Endometrial microvascular endothelial cells (primary cell): Measurements from ENCODE around the gene HEMGN. TPM values are rescaled to one million over a fixed set of nuclear protein-coding genes. Genes with fewer than 3 reads are reported as not detected.

ENCODE experiments used
- in situ Hi-C: cut with HindIII; loops from 2 replicates; pipeline ENCODE4 v1.10.0; 2017; ENCODE audit warnings: low sequenced_read_pairs, low pct_unique_long_range_greater_than_20kb; ENCODE audit errors: inconsistent ontology term
- total RNA-seq: library from RNA; depleted of rRNA; stranded (reverse); fragments of >200 nt; gene quantifications from one replicate; pipeline ENCODE4 v1.2.3, GENCODE V29; 2015; ENCODE audit errors: inconsistent ontology term

HEMGN gene
- total RNA-seq, 1 donor from 2014 or later: not detected

DNA sequence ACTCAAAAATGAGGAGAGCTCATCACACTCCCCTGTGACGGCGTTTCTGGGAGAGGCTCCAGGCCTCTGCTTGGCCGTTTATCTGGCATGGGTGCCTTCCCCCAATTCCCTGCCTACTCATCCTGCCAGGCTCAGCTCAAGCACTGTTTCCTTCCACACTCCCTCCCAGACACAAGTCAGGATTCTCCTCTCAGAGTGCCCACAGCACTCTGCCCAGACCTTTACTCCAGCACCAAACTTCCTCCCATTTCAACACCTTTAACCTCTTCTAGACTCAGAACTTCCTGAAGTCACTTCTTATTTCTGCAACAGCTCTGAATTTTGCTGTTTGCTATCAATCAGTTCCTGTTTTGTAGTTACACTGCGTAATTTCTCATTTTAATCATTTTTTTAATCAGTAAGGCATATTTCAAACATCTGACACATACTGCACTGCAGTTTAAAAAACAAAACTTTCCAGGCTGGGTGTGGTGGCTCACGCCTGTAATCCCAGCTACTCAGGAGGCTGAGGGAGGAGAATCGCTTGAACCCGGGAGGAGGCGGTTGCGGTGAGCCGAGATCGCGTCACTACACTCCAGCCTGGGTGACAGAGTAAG is 31.6 kb downstream of the HEMGN start:
- in situ Hi-C loops: no loop called here

DNA sequence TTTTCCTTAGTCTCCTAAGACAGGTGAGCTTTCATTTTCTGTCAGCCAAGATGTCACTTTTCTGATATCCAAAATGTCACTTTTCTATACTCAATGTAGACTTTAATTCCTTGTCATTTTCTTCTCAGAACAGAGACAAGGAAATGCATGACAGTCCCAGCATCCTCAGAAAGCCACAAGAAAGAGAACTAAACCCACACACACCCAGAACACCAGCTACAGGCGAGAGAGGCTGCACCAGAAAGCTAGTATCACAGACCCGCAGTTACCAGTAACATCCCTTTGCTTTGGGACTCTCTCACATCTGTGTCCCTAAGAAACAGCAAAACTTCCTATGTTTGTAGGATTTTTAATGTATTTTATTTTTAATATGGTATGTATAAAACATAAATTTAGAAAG is 32.7 kb downstream of the HEMGN start:
- in situ Hi-C loops: no loop called here

- in situ Hi-C loops: no loop called here
These were observed 33.2 kb downstream of the HEMGN start for GRCh38 chr9:97904725-97905124.

GRCh38 chr9:97903177-97903576 is 34.8 kb downstream of the HEMGN start:
- in situ Hi-C loops: no loop called here

DNA sequence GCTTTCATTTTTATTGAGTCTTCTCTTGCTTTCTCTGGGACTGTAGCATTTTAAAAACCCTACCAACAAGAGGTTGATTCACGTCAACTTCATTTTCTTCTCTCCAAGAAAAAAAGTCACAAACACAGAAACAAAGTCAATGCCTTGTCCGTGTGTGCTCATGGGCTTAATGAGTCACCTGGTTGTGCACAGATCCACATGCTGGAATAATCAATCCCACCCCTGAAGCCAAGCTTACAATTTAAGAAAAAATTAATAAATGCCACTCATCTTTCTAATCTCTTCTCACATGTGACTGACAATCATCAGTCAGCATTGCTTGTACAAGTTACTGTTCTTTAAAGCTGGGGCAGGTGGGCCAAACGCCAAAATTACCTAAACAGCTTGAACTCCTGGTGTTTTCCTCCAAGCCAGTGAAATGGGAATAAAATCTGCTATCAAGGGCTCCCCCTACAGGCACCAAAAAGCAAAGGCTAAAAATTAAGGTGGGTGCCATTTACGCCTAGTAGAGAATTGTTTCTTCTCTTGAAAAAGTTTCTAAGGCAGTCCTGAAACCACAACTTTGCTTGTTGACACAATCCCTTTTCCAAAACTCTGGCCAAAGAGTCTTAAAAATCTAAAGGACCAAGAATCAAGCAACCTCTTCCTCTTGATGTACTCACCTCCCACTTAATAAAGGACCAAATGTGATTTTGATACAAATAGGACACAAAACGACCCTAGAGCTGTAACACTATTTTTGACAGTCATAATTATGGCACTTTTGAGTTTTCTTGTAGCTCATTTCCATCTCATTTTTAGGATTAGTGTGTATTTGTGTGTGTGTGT is 37.0 kb downstream of the HEMGN start:
- in situ Hi-C loops: no loop called here

DNA sequence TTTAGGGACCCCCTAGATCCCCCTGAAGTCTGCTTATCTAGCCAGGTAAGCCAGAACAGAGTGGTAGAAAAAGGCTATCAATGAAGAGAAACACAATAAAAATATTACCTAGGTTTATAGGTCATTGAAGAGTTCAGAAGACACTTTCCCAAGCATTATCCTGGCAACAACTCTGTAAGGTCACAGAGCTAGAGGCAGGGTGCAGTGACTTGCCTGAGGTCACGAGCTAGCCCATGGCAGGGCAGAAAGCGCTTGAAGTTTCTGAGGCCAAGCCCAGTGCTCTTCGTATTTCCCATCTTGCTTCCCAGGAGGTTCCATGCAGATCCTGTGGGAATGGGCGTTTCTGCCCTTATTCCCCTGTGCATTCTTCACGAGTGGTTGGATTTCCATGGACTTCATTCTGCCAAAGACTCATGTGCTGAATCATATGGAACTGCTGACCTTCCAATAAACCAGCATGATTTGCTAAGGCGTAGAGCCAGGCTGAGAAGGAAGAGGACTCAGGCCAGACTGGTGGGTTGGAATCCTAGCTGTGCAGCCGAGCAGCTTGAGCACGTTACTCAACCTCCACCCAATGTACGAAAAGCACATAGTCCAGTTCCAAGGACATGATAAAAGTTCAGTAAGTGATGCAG is 37.8 kb downstream of the HEMGN start:
- in situ Hi-C loops: no loop called here

DNA sequence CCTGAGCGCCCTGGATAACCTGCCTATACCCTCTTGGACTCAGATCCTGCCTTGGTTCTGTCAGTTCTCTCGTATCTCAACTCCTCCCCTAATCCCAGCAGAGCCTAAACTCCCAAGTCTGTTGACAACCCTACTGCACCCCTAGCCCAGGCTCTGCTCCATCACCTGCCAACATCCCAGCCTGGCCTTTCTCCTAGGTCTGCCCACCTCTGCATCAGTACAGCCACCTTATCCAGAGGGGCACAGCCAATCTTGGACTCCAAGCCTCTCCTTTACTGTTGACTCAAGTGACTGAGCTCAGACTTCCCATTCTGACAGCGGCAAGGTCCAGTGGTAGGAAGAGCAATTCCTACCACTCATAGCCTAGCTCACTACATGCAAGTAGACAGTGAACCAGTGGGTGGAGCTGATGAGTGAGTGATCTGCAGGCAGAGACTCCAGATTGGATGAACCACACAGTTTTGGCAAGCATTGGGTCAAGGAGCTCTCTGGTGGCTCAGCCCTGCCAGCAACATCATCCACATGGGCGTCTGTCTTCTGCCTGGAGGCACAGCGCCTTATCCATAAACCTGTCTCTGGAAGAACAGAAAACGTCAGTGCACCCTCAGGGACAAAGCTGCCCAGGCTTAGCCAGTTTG is 42.2 kb downstream of the HEMGN start:
- in situ Hi-C loops: no loop called here

DNA sequence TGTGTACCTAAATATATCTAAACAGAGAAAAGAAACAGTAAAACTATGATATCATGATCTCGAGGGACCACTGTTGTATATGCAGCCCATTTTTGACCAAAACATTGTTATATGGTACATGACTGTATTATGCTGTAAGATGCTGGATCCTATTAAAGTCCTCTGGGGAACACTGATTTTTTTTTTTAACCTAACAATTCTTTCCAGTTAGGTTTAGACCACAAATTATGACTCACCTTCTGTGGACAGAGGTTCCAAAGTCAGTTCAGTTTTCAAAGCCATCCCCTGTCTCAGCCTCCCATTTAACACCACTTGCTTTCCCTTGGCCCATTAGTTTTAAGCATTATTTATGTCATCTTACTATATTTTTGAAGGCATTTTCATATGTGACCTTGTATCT is 42.8 kb downstream of the HEMGN start:
- in situ Hi-C loops: no loop called here

- in situ Hi-C loops: no loop called here
These were observed 45.6 kb downstream of the HEMGN start for GRCh38 chr9:97892421-97892820.

DNA sequence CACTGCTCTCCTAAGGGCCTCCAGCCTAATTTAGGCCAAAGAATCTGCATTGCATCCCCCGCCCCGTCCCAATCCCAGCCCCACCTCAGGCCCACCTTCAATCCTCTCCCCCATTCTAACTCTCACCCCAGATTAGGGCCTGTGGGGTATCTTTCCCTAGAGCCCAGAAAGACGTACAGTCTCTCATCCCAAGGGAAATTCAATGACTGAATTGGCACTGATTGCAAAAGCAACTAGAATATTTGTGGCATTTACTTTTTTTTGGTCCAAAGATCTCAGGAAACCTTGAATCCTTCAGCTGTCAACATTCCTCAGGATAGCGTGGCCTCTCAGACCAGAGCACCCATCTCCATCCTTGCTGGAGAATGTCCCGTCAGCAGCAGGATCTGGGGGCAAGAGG is 46.2 kb downstream of the HEMGN start:
- in situ Hi-C loops: no loop called here

DNA sequence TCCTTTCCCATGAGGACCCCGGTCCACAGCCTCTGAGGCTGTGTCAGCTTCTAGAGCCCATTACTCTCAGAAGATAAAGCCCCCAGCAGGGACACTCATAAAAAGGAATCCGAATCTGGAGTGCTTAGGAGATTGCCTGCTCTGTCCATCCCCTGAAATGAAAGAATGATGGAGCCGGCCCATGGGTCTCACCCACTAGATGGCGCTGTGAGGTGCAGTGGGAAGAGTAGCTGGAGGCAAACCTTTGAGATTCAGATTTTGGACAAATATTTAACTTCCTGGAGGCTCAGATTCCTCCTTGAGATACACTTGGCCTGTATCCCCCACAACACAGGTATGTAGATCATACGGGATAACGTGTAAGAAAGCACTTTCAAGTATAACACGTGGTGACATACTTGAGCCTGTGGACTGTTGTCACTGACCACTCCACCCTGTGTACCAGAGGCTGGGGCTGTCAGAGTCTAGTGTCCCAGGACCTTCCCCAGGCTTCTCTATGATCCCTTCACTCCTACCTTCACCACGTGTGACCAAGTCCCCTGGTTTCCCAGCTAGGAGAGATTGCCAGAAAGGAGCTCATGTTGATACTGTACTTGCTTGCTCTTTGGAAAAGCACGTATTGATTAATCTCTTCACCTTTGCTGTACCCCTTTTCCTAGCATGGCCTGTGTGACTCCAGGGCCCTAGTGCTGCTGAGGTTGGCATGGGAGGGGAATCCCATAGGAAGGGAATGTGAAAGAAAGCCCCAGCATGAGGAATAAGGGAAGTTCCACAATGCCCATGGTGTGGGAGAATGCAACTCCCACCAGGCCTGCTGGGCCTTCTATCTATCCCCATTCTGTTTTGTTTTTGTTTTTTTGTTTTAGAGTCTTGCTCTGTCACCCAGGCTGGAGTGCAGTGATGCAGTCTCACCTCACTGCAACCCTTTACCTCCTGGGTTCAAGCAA is 47.8 kb downstream of the HEMGN start:
- in situ Hi-C loops: no loop called here

- in situ Hi-C loops: no loop called here
These were observed 57.6 kb downstream of the HEMGN start for GRCh38 chr9:97880336-97880735.

Other genes starting within 250 kb of the HEMGN start
- gene XPA, start 240.8 kb downstream of the HEMGN start, total RNA-seq: 7.2 TPM
- not detected for gene FOXE1, start 84.9 kb downstream of the HEMGN start, total RNA-seq
- 11.2 TPM for gene TRMO, start 15.7 kb downstream of the HEMGN start, total RNA-seq
- gene ANP32B, start 45.2 kb upstream of the HEMGN start, total RNA-seq: 18.4 TPM
- 149 TPM for gene NANS, start 118.6 kb upstream of the HEMGN start, total RNA-seq
- gene TRIM14, start 181.1 kb upstream of the HEMGN start, total RNA-seq: 17.1 TPM